Effector memory CD4-positive, alpha-beta T cell (primary cell): ENCODE measurements around the gene TMEM250.
"Not testable (repeated sequence)": the region's sequence is repeated elsewhere in the genome, so short reads cannot be mapped to it uniquely, and the experiment has no call there.

Experiments used
- DNase-seq, 3 donors: peaks; one replicate each; pipeline ENCODE4 v3.0.0-alpha.2; 2020
- H3K27ac ChIP-seq: 2 replicates; pipeline ENCODE4 v1.7.0; 2013; ENCODE audit warnings: mild to moderate bottlenecking, low read length, moderate library complexity; ENCODE audit not compliant: insufficient read depth, poor library complexity, severe bottlenecking
- H3K27me3 ChIP-seq: replicated peaks from 2 replicates; pipeline ENCODE4 v1.7.0; 2013; ENCODE audit warnings: mild to moderate bottlenecking, low read length; ENCODE audit not compliant: insufficient read depth, control insufficient read depth, poor library complexity, severe bottlenecking
- H3K36me3 ChIP-seq: 2 replicates; pipeline ENCODE4 v1.7.0; 2013; ENCODE audit warnings: mild to moderate bottlenecking, low read length, moderate library complexity; ENCODE audit not compliant: control insufficient read depth, insufficient read depth
- H3K4me1 ChIP-seq: 2 replicates; pipeline ENCODE4 v1.7.0; 2013; ENCODE audit warnings: low read length, mild to moderate bottlenecking; ENCODE audit not compliant: control insufficient read depth, insufficient read depth, poor library complexity, severe bottlenecking
- H3K4me3 ChIP-seq: 2 replicates; pipeline ENCODE4 v1.7.0; 2013; ENCODE audit warnings: low read length, low read depth, mild to moderate bottlenecking; ENCODE audit not compliant: insufficient read depth, poor library complexity, severe bottlenecking
- H3K9me3 ChIP-seq: 2 replicates; pipeline ENCODE4 v1.7.0; 2013; ENCODE audit warnings: mild to moderate bottlenecking, low read length, moderate library complexity; ENCODE audit not compliant: control insufficient read depth

The TMEM250 gene

DNA sequence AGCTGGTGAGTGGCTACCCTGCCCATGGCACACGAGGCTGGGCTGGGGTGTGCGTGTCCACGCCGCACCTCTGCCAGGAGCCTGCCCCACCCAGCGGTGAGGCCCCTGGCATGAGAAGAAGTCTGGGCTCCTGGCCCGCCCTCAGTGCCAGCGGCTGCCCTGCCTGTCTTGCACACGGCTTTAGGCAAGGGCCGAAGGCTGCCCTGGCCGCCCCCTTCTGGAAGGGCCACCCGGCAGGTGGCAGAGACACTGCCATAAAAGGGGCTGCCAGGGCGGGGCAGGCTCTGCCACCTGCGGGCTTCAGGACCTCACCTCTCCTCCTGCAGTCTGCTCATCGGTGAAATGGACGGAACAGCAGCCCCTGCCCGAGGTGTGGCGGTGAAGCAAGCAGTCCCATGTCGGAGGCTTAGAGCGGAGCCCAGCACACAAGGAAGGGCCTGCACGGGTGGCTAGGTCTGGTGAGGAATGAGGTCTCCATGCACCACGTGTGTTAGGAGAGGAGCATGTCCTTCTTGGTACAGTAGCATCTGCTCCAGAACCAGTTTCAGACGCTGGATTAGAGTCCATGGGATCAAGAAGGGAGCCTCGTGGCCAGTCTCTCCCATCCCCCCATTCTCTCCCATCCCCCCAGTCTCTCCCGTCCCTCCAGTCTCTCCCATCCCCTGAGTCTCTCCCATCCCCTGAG is 34.8 kb upstream of the TMEM250 start:
- Histone ChIP-seq H3K9me3 (no peaks in the 10 kb centered on the region), H3K27ac (no peak overlapping the region), H3K27me3 (peaks cover 12% of the 10 kb centered on the region), H3K36me3 (no peaks in the 10 kb centered on the region), H3K4me1 (no peaks in the 10 kb centered on the region), H3K4me3 (no peak overlapping the region)
- DNase-seq = no peak

DNA sequence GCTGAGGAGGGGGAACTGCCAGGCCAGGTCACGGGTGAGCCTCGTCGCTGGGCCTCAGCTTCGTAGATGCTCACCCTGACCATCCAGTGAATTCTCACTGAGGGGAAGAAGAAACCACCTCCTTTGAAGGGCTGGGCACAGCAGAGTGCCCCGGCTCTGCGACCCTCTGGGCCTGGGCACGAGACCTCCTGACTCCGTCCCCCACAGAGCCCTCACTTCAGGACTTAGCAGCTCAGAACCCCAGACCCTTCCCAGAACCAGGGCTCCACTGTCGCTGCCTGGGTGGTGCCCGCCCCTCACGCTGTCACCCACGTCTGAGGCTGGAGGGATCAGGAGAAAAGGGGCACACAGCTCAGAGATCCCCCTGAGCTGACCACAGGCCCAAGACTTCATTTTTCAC is 34.3 kb upstream of the TMEM250 start:
- no peak for DNase-seq
- Histone ChIP-seq H3K4me1 (no peaks in the 10 kb centered on the region), H3K4me3 (no peak overlapping the region), H3K27ac (no peak overlapping the region), H3K9me3 (no peaks in the 10 kb centered on the region), H3K27me3 (peaks cover 12% of the 10 kb centered on the region), H3K36me3 (no peaks in the 10 kb centered on the region)

GRCh38 chr9:136152543-136152866 is 33.8 kb upstream of the TMEM250 start:
- no peak for DNase-seq
- H3K27ac ChIP-seq = no peak overlapping the region
- H3K27me3 ChIP-seq = peaks cover 12% of the 10 kb centered on the region
- no peaks in the 10 kb centered on the region for H3K36me3 ChIP-seq
- no peaks in the 10 kb centered on the region for H3K4me1 ChIP-seq
- no peak overlapping the region for H3K4me3 ChIP-seq
- H3K9me3 ChIP-seq = no peaks in the 10 kb centered on the region

DNA sequence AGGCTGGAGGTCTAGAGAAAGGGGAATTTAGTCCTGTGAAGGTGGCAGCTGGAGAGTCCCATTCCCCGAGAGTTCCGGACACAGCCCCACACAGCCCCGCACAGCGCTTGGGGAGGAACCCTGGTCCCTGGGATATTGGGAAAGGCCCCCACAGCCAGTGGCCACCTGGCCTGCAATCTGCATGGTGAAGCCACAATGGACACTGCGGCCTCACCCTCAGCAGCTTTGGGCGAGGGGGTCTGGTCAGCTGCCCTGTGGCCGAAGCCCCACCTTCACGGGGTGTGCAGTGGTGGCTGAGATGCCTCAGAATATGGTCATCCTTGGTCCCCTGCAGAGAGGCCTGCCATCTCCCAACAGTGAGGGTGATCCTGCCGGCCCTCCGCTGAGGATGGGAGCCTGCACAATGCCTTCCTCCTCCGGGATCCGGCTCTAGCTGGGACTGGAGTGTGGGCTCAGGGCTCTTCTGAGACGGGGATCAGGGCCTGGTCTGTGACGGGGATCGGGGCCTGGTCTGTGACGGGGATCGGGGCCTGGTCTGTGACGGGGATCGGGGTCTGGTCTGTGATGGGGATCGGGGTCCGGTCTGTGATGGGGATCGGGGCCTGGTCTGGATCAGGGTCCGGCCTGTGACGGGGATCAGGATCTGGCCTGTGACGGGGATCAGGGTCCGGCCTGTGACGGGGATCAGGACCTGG is 33.3 kb upstream of the TMEM250 start:
- H3K36me3 ChIP-seq = no peaks in the 10 kb centered on the region
- DNase-seq = no peak
- H3K27me3 ChIP-seq = peaks cover 12% of the 10 kb centered on the region
- no peak overlapping the region for H3K4me3 ChIP-seq
- H3K9me3 ChIP-seq = no peaks in the 10 kb centered on the region
- no peaks in the 10 kb centered on the region for H3K4me1 ChIP-seq
- no peak overlapping the region for H3K27ac ChIP-seq

GRCh38 chr9:136151214-136151804 is 32.6 kb upstream of the TMEM250 start:
- Histone ChIP-seq H3K4me3 (no peak overlapping the region), H3K9me3 (no peaks in the 10 kb centered on the region), H3K36me3 (no peaks in the 10 kb centered on the region), H3K27ac (no peak overlapping the region), H3K4me1 (no peaks in the 10 kb centered on the region), H3K27me3 (peaks cover 7% of the 10 kb centered on the region)
- DNase-seq = no peak

DNA sequence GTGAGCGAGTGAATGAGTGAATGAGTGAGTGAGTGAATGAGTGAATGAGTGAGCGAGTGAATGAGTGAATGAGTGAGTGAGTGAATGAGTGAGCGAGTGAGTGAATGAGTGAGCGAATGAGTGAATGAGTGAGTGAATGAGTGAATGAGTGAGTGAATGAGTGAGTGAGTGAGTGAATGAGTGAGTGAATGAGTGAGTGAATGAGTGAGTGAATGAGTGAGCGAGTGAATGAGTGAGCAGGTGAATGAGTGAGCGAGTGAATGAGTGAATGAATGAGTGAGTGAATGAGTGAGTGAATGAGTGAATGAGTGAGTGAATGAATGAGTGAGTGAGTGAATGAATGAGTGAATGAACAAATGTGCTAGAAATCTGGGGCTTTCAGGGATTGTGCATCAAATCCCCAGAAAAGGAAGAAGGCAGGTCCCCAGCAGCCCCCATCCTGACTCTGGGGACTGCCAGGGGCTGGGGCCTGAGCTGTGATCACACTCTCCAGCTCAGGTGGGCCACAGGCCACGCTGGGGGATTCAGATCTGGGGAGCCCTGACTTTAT is 32.1 kb upstream of the TMEM250 start:
- DNase-seq, H3K4me1 ChIP-seq, H3K27me3 ChIP-seq, H3K4me3 ChIP-seq, H3K27ac ChIP-seq, H3K36me3 ChIP-seq, H3K9me3 ChIP-seq: not testable (repeated sequence)

- peaks cover 14% of the 10 kb centered on the region for H3K27me3 ChIP-seq
- no peak for DNase-seq
Measured at GRCh38 chr9:136149853-136150252, 31.2 kb upstream of the TMEM250 start.

DNA sequence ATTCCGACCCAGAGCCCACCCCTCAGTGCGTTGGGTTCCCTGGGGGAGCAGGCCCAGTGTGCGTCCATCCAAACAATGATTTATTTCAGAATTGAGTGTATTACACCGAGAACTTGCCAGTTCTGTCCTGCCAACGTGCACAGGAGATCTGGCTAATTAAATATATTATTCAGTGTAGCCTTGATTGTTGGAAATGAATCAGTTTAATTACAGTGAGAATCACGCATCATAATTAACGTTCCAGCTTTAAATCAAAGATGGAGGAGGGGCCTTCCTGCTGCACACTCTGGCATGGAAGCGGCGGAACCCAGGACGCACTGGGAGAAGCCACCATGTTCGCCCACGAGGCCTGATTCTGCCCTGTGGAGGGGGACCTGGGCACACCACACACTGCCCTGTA is 30.7 kb upstream of the TMEM250 start:
- no peaks in the 10 kb centered on the region for H3K4me1 ChIP-seq
- H3K4me3 ChIP-seq = no peak overlapping the region
- H3K36me3 ChIP-seq = no peaks in the 10 kb centered on the region
- peaks cover 11% of the 10 kb centered on the region for H3K27me3 ChIP-seq
- no peaks in the 10 kb centered on the region for H3K9me3 ChIP-seq
- H3K27ac ChIP-seq = no peak overlapping the region
- no peak for DNase-seq

More at GRCh38 chr9:136149853-136150252, 31.2 kb upstream of the TMEM250 start:
- Histone ChIP-seq H3K36me3 (no peaks in the 10 kb centered on the region), H3K4me1 (no peaks in the 10 kb centered on the region), H3K9me3 (no peaks in the 10 kb centered on the region), H3K4me3 (no peak overlapping the region), H3K27ac (no peak overlapping the region)

GRCh38 chr9:136148766-136149165 is 30.1 kb upstream of the TMEM250 start:
- Histone ChIP-seq H3K27me3 (peaks cover 11% of the 10 kb centered on the region), H3K9me3 (no peaks in the 10 kb centered on the region), H3K4me1 (no peaks in the 10 kb centered on the region)

More at GRCh38 chr9:136148766-136149165, 30.1 kb upstream of the TMEM250 start:
- Histone ChIP-seq H3K36me3 (no peaks in the 10 kb centered on the region), H3K27ac (no peak overlapping the region), H3K4me3 (no peak overlapping the region)
- no peak for DNase-seq
